ENCODE data around the gene LGR5.

LGR5 gene

GRCh38 chr12:71610031-71610795 lies 170.6 kb downstream of the LGR5 start:
- no peak for DNase-seq
- in situ Hi-C loops (cut with HindIII; ENCODE audit: low pct_ligation_motif_present, low pct_unique_long_range_greater_than_20kb, low sequenced_read_pairs), result no loop called here

GRCh38 chr12:71621938-71622337 lies 182.3 kb downstream of the LGR5 start:
- no peak for DNase-seq
- in situ Hi-C loops (cut with HindIII; ENCODE audit: low pct_ligation_motif_present, low pct_unique_long_range_greater_than_20kb, low sequenced_read_pairs), result no loop called here

DNA sequence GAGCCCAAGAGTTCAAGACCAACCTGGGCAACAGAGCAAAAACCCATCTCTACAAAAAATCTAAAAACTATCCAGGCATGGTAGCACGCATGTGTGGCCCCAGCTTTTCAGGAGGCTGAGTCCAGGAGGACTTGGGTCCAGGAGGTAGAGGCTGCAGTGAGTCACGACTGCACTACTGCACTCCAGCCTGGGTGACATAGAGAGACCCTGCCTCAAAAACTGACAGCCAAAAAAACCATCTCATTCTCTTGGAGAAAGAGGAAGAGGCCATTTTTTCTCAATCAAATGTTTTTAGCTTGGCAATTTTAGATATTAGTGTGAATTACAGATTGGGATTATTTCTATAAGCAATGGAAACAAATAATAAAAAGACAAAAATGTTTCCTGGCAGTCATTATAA lies 185.9 kb downstream of the LGR5 start:
- in situ Hi-C loops (cut with HindIII; ENCODE audit: low pct_ligation_motif_present, low pct_unique_long_range_greater_than_20kb, low sequenced_read_pairs), result no loop called here
- DNase-seq, result no peak

DNA sequence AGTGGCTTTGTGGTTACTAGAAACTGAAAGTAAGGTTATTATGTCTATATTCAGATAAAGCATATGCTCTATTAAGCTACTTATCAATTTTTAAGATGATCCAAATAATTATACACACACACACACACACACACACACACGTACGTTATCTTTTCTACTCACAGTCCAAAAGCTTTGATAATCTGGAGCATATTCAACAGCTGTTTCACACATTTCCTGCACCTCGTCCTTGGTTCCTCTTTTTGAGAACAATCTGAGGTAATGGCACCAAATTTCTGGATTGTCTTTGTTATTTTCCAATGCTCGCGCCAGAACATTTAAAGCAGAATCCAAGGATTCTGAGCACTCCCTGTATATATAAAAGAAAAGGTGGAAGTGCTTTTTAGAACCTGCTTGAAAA lies 186.5 kb downstream of the LGR5 start:
- in situ Hi-C loops (cut with HindIII; ENCODE audit: low pct_ligation_motif_present, low pct_unique_long_range_greater_than_20kb, low sequenced_read_pairs), result no loop called here
- DNase-seq, result no peak

- in situ Hi-C loops (cut with HindIII; ENCODE audit: low pct_ligation_motif_present, low pct_unique_long_range_greater_than_20kb, low sequenced_read_pairs), result no loop called here
- DNase-seq, result no peak
These were observed 187.2 kb downstream of the LGR5 start for GRCh38 chr12:71626768-71627167.

GRCh38 chr12:71627438-71628002 lies 187.9 kb downstream of the LGR5 start:
- in situ Hi-C loops (cut with HindIII; ENCODE audit: low pct_ligation_motif_present, low pct_unique_long_range_greater_than_20kb, low sequenced_read_pairs), result no loop called here
- no peak for DNase-seq

Measured in ACHN (cell line).